ENCODE data around the gene CABLES1.
"Not testable (repeated sequence)": the region's sequence is repeated elsewhere in the genome, so short reads cannot be mapped to it uniquely, and the experiment has no call there.

The CABLES1 gene, protein sequence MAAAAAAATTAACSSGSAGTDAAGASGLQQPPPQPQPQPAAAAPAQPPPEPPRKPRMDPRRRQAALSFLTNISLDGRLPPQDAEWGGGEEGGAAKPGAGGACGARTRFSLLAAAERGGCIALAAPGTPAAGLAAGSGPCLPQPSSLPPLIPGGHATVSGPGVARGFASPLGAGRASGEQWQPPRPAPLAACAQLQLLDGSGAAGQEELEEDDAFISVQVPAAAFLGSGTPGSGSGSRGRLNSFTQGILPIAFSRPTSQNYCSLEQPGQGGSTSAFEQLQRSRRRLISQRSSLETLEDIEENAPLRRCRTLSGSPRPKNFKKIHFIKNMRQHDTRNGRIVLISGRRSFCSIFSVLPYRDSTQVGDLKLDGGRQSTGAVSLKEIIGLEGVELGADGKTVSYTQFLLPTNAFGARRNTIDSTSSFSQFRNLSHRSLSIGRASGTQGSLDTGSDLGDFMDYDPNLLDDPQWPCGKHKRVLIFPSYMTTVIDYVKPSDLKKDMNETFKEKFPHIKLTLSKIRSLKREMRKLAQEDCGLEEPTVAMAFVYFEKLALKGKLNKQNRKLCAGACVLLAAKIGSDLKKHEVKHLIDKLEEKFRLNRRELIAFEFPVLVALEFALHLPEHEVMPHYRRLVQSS

DNA sequence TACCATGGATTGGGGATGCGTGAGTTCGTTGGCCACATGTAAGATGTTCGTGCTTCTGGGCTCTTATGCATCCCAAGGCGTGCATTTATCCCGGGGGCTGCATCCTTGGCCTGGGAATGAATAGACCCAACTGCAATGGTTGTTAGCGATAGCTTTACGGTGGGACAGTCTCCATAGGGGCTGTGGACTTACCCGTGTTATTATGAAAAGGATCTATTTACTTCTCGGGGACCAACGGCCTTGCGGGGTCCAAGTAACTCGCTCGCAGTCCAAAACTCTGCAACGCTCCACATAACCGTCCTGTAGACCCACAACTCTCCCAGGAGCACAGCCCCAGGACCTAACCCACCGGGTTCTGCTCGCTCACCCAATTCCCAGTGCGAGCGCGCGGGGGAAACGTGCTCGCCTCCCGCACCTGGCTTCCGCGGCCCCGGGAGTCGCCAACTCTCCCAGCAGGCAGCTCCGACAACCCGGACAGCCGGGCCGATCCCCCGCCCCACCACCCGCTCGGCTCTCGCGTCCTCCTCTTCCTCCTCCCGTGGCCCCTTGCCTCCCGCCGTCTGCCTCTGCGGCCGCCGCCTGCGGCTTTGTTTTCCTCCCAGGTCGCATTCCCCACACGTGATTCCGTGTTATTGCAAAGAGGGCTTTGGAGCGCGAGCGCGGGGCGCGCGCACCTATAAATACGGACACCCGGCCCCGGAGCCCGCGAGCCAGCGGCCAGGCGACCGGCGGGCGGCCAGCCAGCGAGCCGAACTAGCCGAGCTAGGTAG is at the start of gene CABLES1:
Gene CABLES1 (plus strand): TSS at position 706 of the 770 bp plus-strand sequence. CDS start 278 bp downstream, outside the sequence.
- peak; percentile 63 for DNase-seq (ENCODE audit: low spot score)

DNA sequence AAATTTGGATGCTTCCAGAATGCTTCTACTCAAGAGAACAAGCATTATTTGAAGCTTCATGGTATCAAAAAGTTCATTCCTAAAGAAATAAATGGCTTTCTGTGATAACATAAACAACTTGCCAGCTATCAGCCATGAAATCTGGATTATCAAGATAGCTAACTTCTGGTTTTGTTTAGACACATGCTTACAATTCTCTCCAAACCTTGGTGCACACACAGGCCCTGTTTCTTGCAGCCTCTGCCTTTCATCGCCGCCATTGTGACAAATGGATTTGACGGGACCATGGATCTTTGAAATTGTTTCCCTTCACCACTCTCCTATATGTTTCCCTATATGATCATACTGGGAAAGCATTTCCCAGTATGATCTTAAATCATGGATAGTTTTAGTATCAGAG is 47.9 kb upstream of the CABLES1 start:
- no peak for DNase-seq (ENCODE audit: low spot score)

DNA sequence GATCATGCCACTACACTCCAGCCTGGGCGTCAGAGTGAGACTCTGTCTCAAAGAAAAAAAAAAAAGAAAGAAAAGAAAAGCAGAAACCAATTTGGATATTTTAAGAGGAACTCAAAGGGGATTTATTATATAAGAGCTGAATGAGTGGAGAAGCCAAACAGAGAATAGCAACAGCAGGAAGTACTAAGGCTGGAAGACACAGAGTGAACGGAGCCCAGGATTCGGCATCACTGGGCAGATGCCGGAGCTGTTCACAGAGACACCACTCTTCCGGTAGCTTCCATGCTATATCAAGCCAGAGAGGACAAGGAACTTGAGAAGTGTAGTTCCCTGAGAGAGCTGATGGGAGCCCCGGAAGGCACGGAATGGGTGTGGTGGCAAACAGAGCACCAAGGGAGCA is 47.0 kb upstream of the CABLES1 start:
- DNase-seq (ENCODE audit: low spot score): no peak

DNA sequence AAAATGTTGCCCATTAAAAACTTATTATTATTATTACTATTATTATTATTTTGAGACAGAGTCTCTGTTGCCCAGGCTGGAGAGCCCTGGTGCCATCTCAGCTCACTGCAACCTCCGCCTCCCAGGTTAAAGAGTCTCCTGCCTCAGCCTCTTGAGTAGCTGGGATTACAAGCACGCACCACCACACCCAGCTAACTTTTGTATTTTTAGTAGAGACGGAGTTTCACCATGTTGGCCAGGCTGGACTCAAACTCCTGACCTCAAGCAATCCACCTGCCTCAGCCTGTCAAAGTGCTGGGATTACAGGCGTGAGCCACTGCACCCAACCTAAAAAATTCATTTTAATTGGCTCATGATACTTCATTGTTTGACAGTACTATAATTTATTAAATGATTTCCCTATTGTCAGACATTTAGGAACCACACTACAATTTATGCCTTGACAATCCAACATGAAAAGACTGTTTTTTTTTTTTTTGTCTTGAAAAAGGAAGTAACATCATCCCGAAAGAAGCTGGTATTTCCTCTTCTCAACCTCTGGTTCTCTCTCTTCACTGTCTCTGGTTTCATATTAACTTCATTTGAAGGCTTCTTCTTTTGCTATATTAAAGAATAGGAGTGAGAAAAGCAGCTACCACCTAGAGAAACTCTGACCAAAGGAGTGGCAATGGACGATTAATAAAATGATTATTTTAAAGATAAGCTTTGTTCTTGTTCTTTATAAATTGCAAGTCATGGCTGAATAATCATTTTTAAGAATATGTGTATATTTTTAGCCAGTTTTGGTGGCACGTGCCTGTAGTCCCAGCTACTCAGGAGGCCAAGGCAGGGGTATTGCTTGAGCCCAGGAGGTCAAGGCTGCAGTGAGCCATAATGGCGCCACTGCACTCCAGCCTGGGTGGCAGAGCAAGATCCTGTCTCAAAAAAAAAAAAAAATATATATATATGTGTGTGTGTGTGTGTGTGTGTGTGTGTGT is 44.0 kb upstream of the CABLES1 start:
- peak; percentile 58 for DNase-seq (ENCODE audit: low spot score)

DNA sequence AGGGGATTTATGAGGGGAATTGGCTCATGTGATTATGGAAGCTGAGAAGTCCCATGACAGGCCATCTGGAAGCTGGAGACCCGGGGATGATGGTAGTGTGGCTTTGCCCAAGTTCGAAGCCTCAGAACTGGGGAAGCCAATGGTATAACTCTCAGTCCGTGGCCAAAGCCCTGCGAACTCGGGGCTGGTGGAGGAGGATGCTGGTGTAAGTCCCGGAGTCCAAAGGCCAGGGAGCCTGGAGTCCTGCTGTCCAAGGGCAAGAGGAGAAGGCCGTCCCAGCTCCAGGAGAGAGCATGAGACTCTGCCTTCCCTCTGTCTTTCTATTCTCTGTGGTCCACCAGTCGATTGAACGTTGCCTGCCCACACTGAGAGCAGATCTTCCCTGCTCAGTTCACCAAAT is 43.2 kb upstream of the CABLES1 start:
- DNase-seq (ENCODE audit: low spot score): no peak

DNA sequence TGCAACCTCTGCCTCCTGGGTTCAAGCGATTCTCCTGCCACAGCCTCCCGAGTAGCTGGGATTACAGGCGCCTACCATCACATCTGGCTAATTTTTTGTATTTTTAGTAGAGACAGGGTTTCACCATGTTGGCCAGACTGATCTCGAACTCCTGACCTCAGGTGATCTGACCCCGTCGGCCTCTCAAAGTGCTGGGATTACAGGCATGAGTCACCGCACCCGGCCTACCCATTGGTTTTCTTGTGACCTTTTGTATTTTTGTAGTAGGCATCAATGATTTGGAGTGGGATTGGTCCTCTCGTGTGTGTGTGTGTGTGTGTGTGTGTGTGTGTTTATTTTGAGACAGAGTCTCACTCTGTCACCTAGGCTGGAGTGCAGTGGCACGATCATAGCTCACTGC is 42.2 kb upstream of the CABLES1 start:
- not testable (repeated sequence) for DNase-seq (ENCODE audit: low spot score)

DNA sequence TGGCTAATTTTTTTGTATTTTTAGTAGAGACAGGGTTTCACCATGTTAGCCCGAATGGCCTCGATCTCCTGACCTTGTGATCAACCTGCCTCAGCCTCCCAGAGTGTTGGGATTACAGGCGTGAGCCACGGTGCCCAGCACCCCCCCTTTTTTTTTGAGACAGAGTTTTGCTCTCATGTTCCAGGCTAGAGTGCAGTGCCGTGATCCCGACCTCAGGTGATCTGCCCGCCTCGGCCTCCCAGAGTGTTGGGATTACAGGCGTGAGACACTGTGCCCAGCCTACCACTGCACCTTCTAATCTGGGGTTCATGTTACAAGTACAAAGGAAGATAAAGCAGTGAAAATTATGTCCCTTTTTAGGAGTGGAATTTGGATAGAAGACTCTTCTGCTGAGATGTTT is 41.5 kb upstream of the CABLES1 start:
- no peak for DNase-seq (ENCODE audit: low spot score)

DNA sequence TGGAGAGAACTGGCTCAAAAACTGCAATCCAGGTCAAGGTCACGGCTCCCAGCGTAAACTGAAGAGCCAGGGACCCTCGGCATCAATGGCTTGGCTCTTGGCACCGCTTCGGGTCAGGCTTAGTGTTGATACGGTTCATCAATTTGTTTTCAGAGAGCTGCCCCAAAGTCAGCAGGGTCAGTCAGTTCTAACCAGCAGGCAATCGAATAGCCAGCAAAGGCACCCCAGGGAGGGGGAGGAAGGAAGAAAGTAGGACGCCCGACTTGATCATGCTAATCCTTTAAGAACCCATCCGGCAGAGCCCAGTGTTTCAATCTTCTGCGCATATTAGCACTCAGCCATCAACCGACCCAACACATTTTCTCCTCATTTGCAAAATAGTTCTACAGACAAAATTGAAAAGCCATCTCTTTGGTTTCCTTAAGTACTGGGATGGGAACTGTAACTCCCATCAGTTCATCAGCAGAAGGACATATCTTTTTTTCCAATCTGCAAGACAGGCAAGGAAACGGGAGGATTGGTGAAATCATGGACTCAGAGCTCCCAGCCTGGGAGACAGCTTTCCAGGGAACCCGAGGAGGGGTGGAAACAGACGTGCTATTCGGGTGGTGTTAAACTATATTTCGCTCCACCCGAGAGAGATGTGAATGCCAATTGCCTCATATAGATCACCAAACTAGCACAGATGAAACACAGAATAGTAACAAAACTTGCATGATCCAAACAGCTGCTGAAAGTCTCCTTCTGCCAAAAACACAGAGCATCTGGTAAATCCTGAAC is 40.7 kb upstream of the CABLES1 start:
- no peak for DNase-seq (ENCODE audit: low spot score)

DNA sequence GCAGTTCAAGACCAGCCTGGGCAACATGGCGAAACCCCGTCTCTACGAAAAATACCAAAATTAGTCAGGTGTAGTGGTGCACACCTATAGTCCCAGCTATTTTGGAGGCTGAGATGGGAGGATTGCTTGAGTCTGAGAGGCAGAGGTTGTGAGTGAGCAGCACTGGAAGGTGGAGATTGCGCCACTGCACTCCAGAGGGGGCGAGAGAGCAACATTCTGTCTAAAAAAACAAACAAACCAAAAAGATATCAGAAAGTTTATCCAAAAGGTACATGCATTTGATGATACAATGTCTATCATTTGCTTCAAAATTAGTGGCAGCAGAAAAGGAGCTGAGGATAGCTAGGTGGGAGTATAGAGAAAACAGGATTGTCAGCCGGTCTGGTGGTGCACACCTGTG is 39.8 kb upstream of the CABLES1 start:
- DNase-seq (ENCODE audit: low spot score): no peak

DNA sequence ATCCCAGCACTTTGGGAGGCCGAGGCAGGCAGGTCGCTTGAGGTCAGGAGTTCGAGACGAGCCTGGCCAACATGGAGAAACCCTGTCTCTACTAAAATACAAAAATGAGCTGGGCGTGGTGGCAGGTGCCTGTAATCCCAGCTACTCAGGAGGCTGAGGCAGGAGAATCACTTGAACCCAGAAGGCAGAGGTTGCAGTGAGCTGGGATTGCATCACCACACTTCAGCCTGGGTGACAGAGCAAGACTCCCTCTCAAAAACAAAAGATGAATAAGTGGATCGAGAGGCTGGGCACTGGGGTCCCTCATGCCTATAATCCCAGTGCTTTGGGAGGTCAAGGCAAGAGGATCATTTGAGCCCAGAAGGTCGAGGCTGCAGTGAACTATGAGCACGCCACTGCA is 38.3 kb upstream of the CABLES1 start:
- not testable (repeated sequence) for DNase-seq (ENCODE audit: low spot score)

DNA sequence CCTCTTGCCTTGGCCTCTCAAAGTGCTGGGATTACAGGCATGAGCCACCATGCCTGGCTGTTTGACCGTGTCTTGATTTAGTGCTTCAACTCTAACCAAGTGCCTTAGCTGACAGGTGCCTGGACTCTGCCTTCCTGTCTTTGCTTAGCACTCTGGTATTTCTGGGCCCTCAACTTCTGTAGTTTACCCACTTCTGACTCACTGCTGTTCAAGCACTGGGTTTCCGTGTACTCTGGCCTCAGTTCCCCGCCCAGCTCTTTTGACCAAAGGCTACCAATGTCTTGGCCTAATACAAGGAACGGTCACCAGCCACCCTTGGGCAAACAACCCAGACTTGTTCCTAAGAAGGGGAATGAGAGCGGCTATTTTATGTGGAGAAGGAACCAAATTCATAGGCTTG is 35.7 kb upstream of the CABLES1 start:
- DNase-seq (ENCODE audit: low spot score): no peak

DNA sequence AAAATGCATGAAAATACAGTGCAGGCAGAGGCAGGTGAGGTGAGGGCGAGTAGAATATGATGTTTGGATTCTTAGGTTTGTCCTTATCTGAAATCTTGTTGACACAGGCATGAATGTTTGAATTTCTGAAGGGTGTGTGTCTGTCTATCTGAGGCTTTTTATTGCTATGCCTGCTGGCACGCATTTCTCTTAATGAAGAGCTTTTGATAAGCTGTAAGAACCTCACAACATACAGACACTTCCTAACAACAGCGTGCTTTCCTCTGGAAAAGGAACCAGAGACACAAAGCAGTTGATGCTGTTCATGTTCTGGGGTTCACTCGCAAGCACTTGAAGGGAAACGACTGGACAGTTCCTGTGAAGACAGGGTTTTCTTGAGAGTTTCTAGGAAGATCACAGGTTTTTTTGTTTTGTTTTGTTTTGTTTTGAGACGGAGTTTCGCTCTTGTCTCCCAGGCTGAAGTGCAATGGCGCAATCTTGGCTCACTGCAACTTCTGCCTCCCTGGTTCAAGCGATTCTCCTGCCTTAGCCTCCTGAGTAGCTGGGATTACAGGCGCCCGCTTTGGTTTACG is 33.3 kb upstream of the CABLES1 start:
- DNase-seq (ENCODE audit: low spot score): no peak

DNA sequence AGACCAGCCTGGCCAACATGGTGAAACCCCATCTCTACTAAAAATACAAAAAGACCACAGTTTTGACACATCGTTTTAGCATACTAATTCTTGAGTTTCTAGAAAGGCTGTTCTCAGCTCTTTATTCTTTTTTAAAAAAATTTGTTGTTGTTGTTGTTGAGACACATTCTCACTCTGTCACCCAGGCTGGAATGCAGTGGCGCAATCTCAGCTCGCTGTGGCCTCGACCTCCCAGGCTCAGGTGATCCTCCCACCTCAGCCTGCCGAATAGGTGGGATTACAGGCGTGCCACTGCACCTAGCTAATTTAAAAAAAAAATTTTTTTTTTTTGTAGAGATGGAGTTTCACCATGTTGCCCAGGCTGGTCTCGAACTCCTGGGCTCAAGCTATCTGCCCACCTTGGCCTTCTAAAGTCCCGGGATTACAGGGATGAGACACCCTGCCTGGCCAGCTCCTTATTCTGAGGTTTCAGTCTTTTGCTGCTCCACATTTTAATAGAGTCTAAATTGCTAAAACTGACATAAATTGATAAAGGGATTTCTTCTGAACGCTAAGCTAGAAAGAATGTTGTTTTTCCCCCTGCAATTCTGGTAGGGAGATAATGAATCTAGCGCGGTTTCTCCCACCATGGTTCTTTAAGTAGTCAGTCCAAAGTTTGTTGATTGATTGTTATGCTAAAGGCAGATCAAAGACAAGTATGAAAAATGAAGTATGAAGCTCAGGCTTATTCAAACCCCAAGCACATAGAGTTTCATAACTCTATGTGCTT is 32.6 kb upstream of the CABLES1 start:
- no peak for DNase-seq (ENCODE audit: low spot score)

DNA sequence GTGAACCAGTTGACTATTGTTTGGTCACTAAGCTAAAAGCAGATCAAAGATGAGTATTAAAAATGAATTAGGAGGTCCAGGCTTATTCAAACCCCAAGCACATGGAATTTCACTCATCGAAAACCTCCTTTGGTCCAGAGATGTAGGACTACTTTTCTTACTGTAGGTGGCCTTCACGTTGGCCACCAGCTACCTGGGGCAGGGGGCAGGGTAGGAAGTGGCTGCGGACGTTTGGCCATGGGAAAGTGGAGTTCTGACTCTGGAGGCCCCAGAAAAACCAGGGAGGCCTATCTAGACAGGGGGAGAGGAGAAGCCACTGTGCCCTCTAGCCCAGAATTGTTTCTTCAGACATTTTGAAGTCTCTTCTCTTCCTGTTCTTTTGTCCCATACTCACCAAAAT is 31.8 kb upstream of the CABLES1 start:
- no peak for DNase-seq (ENCODE audit: low spot score)

DNA sequence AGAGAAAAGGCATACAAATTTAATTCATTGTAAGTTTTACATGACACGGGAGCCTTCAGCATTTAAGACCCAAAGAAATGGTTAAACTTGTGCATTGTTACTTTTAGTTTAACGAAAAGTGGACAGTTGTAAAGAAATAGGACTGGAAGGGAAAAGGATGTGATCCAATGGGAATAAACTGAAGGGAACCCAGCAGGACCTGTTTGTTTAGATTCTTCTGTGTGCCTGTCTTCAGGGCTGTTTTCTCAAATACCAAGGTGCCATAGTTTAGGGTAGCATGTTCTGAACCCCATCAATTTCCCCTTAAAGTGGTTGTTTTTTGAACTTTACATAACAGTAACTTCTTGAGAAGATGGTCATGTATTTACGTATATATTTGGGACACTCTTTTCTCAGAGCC is 30.3 kb upstream of the CABLES1 start:
- DNase-seq (ENCODE audit: low spot score): no peak

DNA sequence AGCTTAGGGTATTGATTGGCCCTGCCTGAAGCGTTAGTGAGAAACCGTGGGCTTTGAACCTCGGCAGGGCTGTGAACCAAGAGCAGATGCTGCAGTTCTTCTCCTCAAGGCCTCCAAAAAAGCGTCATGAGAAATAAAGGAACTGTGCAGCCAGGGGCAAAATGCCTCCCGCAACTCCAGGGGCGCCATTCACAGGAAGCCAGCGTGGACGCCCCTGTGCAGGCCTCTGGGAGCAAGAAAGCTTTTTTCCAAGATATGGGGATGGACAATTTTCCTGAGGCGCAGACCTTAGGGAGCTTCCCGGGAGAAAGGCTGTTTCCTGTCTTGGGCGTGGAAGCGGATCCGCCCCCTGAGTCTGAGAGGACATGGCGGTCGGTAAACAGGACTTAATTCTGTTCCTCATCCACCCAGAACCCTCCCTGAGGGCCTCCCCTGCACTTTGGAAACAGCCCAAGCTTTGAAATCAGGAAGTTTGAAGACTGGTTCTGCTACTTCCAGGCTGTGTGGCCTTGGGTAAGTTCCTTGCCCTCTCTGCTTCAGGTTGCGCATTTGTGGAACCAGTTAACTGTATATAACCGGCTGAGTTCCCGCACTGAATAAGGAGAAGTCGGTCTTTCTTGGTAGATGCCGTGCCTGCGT is 29.6 kb upstream of the CABLES1 start:
- no peak for DNase-seq (ENCODE audit: low spot score)

DNA sequence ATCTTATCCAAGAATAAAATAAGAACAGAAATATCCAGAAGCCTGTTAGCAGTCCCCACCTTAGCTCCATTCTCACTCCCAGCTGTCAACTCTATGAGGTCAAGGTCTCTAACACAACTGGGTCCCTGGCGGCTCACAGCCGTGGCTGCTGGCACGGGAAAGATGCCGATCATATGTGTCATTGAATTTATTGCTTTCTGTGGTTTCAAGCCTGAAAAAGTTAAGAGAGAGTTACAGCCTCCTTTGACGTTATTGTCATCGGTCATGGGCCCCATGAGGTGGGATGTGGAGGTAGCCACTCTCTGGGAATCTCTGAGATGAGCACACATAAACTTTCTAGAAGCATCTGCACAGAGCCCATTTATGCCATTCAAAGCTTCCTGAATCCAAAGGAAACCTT is 28.7 kb upstream of the CABLES1 start:
- peak; percentile 93 for DNase-seq (ENCODE audit: low spot score)

DNA sequence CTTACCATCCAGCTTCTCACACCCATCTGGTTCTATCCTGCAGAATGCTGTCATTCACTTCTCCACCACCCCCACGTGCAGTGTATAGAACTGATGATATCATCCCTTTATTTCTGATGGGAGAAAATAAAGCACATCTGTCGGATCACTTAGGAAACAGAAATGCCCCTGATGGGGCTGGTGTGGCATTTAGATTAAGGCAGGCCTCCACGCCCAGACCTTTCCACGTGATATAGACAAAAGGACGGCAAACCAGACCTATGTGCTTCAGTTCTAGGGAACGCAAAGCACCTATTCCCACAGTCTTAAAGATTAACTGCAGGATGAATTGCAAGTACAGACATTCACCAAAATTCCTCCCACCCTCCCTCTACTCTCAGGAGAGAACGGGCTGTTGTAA is 27.6 kb upstream of the CABLES1 start:
- no peak for DNase-seq (ENCODE audit: low spot score)

DNA sequence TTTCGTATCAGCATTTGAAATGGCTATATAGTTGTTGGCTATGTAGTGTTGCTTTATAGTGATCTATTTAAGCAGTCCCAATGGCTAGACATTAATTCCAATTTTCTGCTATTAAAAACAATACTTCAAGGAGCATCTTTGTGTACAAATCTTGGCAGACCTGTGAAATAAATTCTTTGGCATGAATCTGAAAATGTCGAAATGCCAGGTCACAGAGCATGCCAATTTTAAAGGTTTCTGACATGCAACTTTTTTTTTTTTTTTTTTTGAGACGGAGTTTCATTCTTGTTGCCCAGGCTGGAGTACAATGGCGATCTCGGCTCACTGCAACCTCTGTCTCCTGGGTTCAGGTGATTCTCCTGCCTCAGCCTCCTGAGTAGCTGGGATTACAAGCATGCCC is 26.8 kb upstream of the CABLES1 start:
- no peak for DNase-seq (ENCODE audit: low spot score)
